ENCODE results near the gene PDE4D. TPM values are rescaled to one million over a fixed set of nuclear protein-coding genes. Genes with fewer than 3 reads are reported as not detected.

Gene PDE4D
- total RNA-seq, 5 donors from 2014 or later (not counting 1 experiment from before 2014, with no cell fraction given), result 45.1 to 136 (median 64.9) TPM

DNA sequence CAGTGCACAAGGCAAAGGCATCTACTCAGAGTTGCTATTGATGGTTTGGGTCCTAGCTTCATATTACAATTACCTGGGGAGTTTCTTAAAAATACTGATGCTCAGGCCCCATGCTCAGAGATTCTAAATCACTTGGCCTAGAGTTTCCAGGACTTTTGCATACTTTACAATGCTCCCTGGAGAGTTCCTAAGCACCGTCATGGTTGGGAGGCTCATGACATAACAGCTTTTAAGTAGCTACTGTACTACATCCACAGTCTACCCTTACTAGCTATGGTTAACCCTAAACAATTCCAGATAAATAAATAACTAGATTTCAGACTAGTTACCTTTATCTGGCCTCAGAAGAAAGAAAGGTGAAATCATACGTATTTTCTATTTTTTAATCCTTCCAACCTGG, 414.4 kb downstream of the PDE4D start:
- Histone ChIP-seq H3K9me3 (no peaks in the 10 kb centered on the region), H3K27ac (ENCODE audit: low read length) (no peak overlapping the region), H3K36me3 (ENCODE audit: control insufficient read depth in 2 of 2, extremely low read depth in 1 of 2, insufficient read depth in 1 of 2, low read length in 1 of 2) (no peaks in the 10 kb centered on the region), H3K4me3 (ENCODE audit: control insufficient read depth in 1 of 2, extremely low read depth in 1 of 2, low read length in 1 of 2) (no peak overlapping the region), H3K4me1 (ENCODE audit: control insufficient read depth in 1 of 2, extremely low read depth in 1 of 2, insufficient read depth in 2 of 2, low read length in 2 of 2) (no peaks in the 10 kb centered on the region), H3K27me3 (replicated peaks in 1 of 2; ENCODE audit: control insufficient read depth in 2 of 2, extremely low read depth in 1 of 2, insufficient read depth in 2 of 2, low read length in 1 of 2) (no peaks in the 10 kb centered on the region)
- Mint-ChIP-seq H3K36me3 (no peaks in the 10 kb centered on the region), H3K27ac (no peak overlapping the region), H3K4me3 (no peak overlapping the region), H3K9me3 (no peaks in the 10 kb centered on the region), H3K27me3 (peaks cover 0 to 3% of the 10 kb centered on the region in 2 donors), H3K4me1 (no peaks in the 10 kb centered on the region)
- CTCF ChIA-PET, result interaction anchor here in 1 of 2 donors (0.6 kb wide), 1 partner anchor 609 kb away, joined by 3 read pairs; no protein-coding TSS in a partner anchor
- DNase-seq (no peak), ATAC-seq (replicated peaks in 1 of 4) (no peak)
- POLR2A ChIA-PET, result no interaction called here
- WGBS (ENCODE audit: insufficient coverage), result no CpG with 5 or more reads among the region's 2 CpGs

GRCh38 chr5:59474324-59474723, 419.2 kb downstream of the PDE4D start:
- DNase-seq, result no peak
- Histone ChIP-seq H3K27ac (ENCODE audit: low read length) (no peak overlapping the region), H3K27me3 (replicated peaks in 1 of 2; ENCODE audit: control insufficient read depth in 2 of 2, extremely low read depth in 1 of 2, insufficient read depth in 2 of 2, low read length in 1 of 2) (no peaks in the 10 kb centered on the region), H3K4me1 (ENCODE audit: control insufficient read depth in 1 of 2, extremely low read depth in 1 of 2, insufficient read depth in 2 of 2, low read length in 2 of 2) (no peaks in the 10 kb centered on the region), H3K9me3 (no peaks in the 10 kb centered on the region), H3K4me3 (ENCODE audit: control insufficient read depth in 1 of 2, extremely low read depth in 1 of 2, low read length in 1 of 2) (no peak overlapping the region), H3K36me3 (ENCODE audit: control insufficient read depth in 2 of 2, extremely low read depth in 1 of 2, insufficient read depth in 1 of 2, low read length in 1 of 2) (no peaks in the 10 kb centered on the region)
- Mint-ChIP-seq H3K4me3 (no peak overlapping the region), H3K4me1 (no peaks in the 10 kb centered on the region), H3K9me3 (no peaks in the 10 kb centered on the region), H3K27ac (no peak overlapping the region), H3K27me3 (peaks cover 0 to 3% of the 10 kb centered on the region in 2 donors), H3K36me3 (no peaks in the 10 kb centered on the region)
- POLR2A ChIA-PET, result no interaction called here
- CTCF ChIA-PET, result interaction anchor here in 1 of 2 donors (0.5 kb wide), 1 partner anchor 1493 kb away, joined by 3 read pairs; no protein-coding TSS in a partner anchor
- no peak for ATAC-seq (replicated peaks in 1 of 4)
- WGBS (ENCODE audit: insufficient coverage), result no CpG with 5 or more reads among the region's 1 CpG

DNA sequence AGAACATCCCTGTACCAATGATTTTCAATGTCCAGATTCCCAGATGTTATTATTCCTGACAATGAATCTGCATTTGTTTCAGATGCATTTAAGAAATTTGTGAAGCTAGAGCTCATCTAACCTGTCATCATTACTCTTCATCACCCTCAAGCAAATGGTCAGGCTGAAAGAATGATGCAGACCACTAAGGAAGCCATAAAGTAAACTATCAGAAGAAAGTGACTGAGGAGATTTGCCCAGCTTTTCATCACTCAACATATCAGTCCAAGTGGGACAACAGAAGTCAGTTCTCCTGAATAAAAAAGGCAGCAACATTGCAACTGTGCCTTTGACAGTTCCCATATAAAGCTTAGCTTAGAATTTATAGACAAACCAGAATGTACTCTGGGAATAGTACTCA, 419.9 kb downstream of the PDE4D start:
- Mint-ChIP-seq H3K36me3 (no peaks in the 10 kb centered on the region), H3K27ac (no peak overlapping the region), H3K4me3 (no peak overlapping the region), H3K9me3 (no peaks in the 10 kb centered on the region), H3K27me3 (peaks cover 0 to 3% of the 10 kb centered on the region in 2 donors), H3K4me1 (no peaks in the 10 kb centered on the region)
- Histone ChIP-seq H3K4me1 (ENCODE audit: control insufficient read depth in 1 of 2, extremely low read depth in 1 of 2, insufficient read depth in 2 of 2, low read length in 2 of 2) (no peaks in the 10 kb centered on the region), H3K9me3 (no peaks in the 10 kb centered on the region), H3K4me3 (ENCODE audit: control insufficient read depth in 1 of 2, extremely low read depth in 1 of 2, low read length in 1 of 2) (no peak overlapping the region), H3K27ac (ENCODE audit: low read length) (no peak overlapping the region), H3K27me3 (replicated peaks in 1 of 2; ENCODE audit: control insufficient read depth in 2 of 2, extremely low read depth in 1 of 2, insufficient read depth in 2 of 2, low read length in 1 of 2) (no peaks in the 10 kb centered on the region), H3K36me3 (ENCODE audit: control insufficient read depth in 2 of 2, extremely low read depth in 1 of 2, insufficient read depth in 1 of 2, low read length in 1 of 2) (no peaks in the 10 kb centered on the region)
- ChIA-PET CTCF (interaction anchor here in 1 of 2 donors (0.5 kb wide), 1 partner anchor 1492 kb away, joined by 3 read pairs; no protein-coding TSS in a partner anchor), POLR2A (no interaction called here)
- no peak for ATAC-seq (replicated peaks in 1 of 4)
- no peak for DNase-seq

DNA sequence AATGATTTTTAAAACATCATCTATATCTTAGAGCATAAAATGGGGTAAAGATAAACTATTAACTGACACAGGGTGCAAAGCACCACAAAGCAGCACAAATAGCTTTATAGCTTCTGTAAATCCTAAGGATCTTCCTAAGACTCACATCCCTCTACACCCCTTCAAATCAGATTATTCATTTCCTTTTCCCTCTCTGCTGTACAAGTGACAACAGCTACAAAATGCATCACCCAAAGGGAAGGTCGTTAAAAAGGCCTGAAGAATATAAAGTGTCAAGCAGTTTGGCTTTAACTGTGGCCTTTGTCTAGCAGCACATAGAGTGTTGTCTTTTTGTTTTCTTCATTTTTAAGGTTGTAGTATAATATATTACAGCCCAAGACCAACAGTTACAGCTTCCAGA, 422.1 kb downstream of the PDE4D start:
- no peaks in the 10 kb centered on the region for H3K4me1 Mint-ChIP-seq
- no peak overlapping the region for H3K27ac Mint-ChIP-seq
- WGBS (ENCODE audit: insufficient coverage), result no CpG with 5 or more reads among the region's 1 CpG
- H3K9me3 ChIP-seq, result no peaks in the 10 kb centered on the region
- ATAC-seq (replicated peaks in 1 of 4) (no peak), DNase-seq (no peak)
- H3K27ac ChIP-seq (ENCODE audit: low read length), result no peak overlapping the region
- ChIA-PET CTCF (interaction anchor here in 1 of 2 donors (1.0 kb wide), 1 partner anchor 77 kb away, joined by 3 read pairs; no protein-coding TSS in a partner anchor), POLR2A (no interaction called here)
- H3K27me3 ChIP-seq (replicated peaks in 1 of 2; ENCODE audit: control insufficient read depth in 2 of 2, extremely low read depth in 1 of 2, insufficient read depth in 2 of 2, low read length in 1 of 2), result no peaks in the 10 kb centered on the region
- no peaks in the 10 kb centered on the region for H3K9me3 Mint-ChIP-seq
- no peak overlapping the region for H3K4me3 ChIP-seq (ENCODE audit: control insufficient read depth in 1 of 2, extremely low read depth in 1 of 2, low read length in 1 of 2)
- H3K4me1 ChIP-seq (ENCODE audit: control insufficient read depth in 1 of 2, extremely low read depth in 1 of 2, insufficient read depth in 2 of 2, low read length in 2 of 2), result no peaks in the 10 kb centered on the region
- H3K27me3 Mint-ChIP-seq, result no peaks in the 10 kb centered on the region
- H3K36me3 ChIP-seq (ENCODE audit: control insufficient read depth in 2 of 2, extremely low read depth in 1 of 2, insufficient read depth in 1 of 2, low read length in 1 of 2), result no peaks in the 10 kb centered on the region
- no peak overlapping the region for H3K4me3 Mint-ChIP-seq
- H3K36me3 Mint-ChIP-seq, result no peaks in the 10 kb centered on the region

DNA sequence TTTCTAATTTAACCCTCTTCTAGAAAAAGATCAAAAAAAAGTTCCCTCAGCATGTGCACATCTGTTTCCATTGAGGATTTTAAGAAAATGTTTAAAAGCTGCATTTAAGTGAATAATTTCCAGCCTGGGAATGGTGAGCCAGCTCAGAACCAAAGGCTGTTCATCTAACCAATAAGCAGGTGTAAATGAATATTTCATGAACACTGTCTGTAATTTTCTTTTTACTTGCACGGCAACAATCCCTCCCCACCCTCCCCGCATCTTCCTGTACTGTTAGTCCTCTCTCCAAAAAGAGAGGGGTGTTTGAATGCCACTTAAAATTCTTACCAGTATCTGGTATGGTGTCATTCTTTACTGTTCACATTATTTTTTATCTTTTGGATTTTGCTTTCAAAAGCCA, 425.6 kb downstream of the PDE4D start:
- no peak overlapping the region for H3K27ac Mint-ChIP-seq
- Histone ChIP-seq H3K9me3 (no peaks in the 10 kb centered on the region), H3K27me3 (replicated peaks in 1 of 2; ENCODE audit: control insufficient read depth in 2 of 2, extremely low read depth in 1 of 2, insufficient read depth in 2 of 2, low read length in 1 of 2) (no peaks in the 10 kb centered on the region), H3K27ac (ENCODE audit: low read length) (no peak overlapping the region), H3K4me3 (ENCODE audit: control insufficient read depth in 1 of 2, extremely low read depth in 1 of 2, low read length in 1 of 2) (no peak overlapping the region), H3K36me3 (ENCODE audit: control insufficient read depth in 2 of 2, extremely low read depth in 1 of 2, insufficient read depth in 1 of 2, low read length in 1 of 2) (no peaks in the 10 kb centered on the region), H3K4me1 (ENCODE audit: control insufficient read depth in 1 of 2, extremely low read depth in 1 of 2, insufficient read depth in 2 of 2, low read length in 2 of 2) (no peaks in the 10 kb centered on the region)
- H3K9me3 Mint-ChIP-seq, result no peaks in the 10 kb centered on the region
- no peaks in the 10 kb centered on the region for H3K27me3 Mint-ChIP-seq
- WGBS (ENCODE audit: insufficient coverage), result no CpG with 5 or more reads among the region's 2 CpGs
- no peak for ATAC-seq (replicated peaks in 1 of 4)
- H3K4me3 Mint-ChIP-seq, result no peak overlapping the region
- no peaks in the 10 kb centered on the region for H3K4me1 Mint-ChIP-seq
- no peaks in the 10 kb centered on the region for H3K36me3 Mint-ChIP-seq
- POLR2A ChIA-PET, result no interaction called here
- CTCF ChIA-PET, result no interaction called here
- DNase-seq, result no peak

DNA sequence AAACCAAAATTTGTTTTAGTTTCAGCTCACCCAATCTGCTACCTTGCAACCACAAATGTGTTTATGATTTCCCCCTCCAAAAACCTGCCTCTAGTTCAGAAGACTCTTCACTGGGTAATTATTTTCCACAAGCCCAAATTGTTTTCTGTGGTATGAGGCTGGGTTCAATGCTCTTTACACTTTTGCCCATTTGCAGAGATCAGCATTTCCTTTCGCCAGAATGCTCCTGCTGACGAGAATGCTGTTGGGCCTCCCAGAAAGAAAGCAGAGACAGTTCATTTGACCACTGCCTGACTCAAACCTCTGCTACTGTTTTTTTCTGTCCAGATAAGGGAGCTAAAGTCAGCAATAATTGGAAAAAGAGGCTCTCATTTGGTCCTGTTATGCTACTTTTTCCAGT, 427.3 kb downstream of the PDE4D start:
- 60% methylated on average over 2 of the region's 2 CpGs for WGBS (ENCODE audit: insufficient coverage)
- Histone ChIP-seq H3K36me3 (ENCODE audit: control insufficient read depth in 2 of 2, extremely low read depth in 1 of 2, insufficient read depth in 1 of 2, low read length in 1 of 2) (no peaks in the 10 kb centered on the region), H3K4me1 (ENCODE audit: control insufficient read depth in 1 of 2, extremely low read depth in 1 of 2, insufficient read depth in 2 of 2, low read length in 2 of 2) (no peaks in the 10 kb centered on the region), H3K27me3 (replicated peaks in 1 of 2; ENCODE audit: control insufficient read depth in 2 of 2, extremely low read depth in 1 of 2, insufficient read depth in 2 of 2, low read length in 1 of 2) (no peaks in the 10 kb centered on the region), H3K27ac (ENCODE audit: low read length) (no peak overlapping the region), H3K4me3 (ENCODE audit: control insufficient read depth in 1 of 2, extremely low read depth in 1 of 2, low read length in 1 of 2) (no peak overlapping the region), H3K9me3 (no peaks in the 10 kb centered on the region)
- no peak overlapping the region for H3K27ac Mint-ChIP-seq
- no peaks in the 10 kb centered on the region for H3K27me3 Mint-ChIP-seq
- no peaks in the 10 kb centered on the region for H3K4me1 Mint-ChIP-seq
- H3K36me3 Mint-ChIP-seq, result no peaks in the 10 kb centered on the region
- ChIA-PET POLR2A (no interaction called here), CTCF (no interaction called here)
- no peak overlapping the region for H3K4me3 Mint-ChIP-seq
- ATAC-seq (replicated peaks in 1 of 4) (no peak), DNase-seq (no peak)
- H3K9me3 Mint-ChIP-seq, result no peaks in the 10 kb centered on the region

DNA sequence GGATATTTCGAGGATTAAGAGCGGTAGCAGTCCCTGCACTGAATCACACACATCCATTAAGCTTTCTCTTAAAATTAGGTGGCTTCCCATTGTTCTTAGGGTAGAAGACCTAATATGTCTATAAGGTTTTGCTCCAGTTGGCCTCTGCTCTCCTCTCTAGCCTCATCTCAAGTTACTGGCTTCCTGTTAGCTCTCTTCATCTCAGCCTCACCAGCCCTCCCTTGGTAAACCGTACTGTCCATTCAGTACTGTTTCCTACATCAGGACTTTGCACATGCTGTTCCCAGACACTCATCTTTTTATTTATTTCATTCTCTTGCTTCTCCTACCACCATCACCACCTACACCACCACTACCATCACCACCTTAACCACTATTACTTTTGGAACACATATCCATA, 428.6 kb downstream of the PDE4D start:
- DNase-seq (no peak), ATAC-seq (replicated peaks in 1 of 4) (no peak)
- H3K27me3 ChIP-seq (replicated peaks in 1 of 2; ENCODE audit: control insufficient read depth in 2 of 2, extremely low read depth in 1 of 2, insufficient read depth in 2 of 2, low read length in 1 of 2), result no peaks in the 10 kb centered on the region
- no peaks in the 10 kb centered on the region for H3K9me3 ChIP-seq
- no peaks in the 10 kb centered on the region for H3K36me3 Mint-ChIP-seq
- ChIA-PET CTCF (no interaction called here), POLR2A (no interaction called here)
- H3K27ac Mint-ChIP-seq, result no peak overlapping the region
- no peaks in the 10 kb centered on the region for H3K9me3 Mint-ChIP-seq
- no peaks in the 10 kb centered on the region for H3K4me1 Mint-ChIP-seq
- no peak overlapping the region for H3K4me3 ChIP-seq (ENCODE audit: control insufficient read depth in 1 of 2, extremely low read depth in 1 of 2, low read length in 1 of 2)
- no peak overlapping the region for H3K4me3 Mint-ChIP-seq
- no peaks in the 10 kb centered on the region for H3K36me3 ChIP-seq (ENCODE audit: control insufficient read depth in 2 of 2, extremely low read depth in 1 of 2, insufficient read depth in 1 of 2, low read length in 1 of 2)
- no peak overlapping the region for H3K27ac ChIP-seq (ENCODE audit: low read length)
- 88% methylated on average over 1 of the region's 3 CpGs for WGBS (ENCODE audit: insufficient coverage)
- H3K4me1 ChIP-seq (ENCODE audit: control insufficient read depth in 1 of 2, extremely low read depth in 1 of 2, insufficient read depth in 2 of 2, low read length in 2 of 2), result no peaks in the 10 kb centered on the region
- no peaks in the 10 kb centered on the region for H3K27me3 Mint-ChIP-seq
